Amniotic stem cell (primary cell): ENCODE results near the gene ANP32D.
"Not testable (repeated sequence)": the region's sequence is repeated elsewhere in the genome, so short reads cannot be mapped to it uniquely, and the experiment has no call there.

Experiments
- DNase-seq: peaks from one replicate; lab custom pipeline; 2025; lab: John Stamatoyannopoulos, UW

The ANP32D gene

DNA sequence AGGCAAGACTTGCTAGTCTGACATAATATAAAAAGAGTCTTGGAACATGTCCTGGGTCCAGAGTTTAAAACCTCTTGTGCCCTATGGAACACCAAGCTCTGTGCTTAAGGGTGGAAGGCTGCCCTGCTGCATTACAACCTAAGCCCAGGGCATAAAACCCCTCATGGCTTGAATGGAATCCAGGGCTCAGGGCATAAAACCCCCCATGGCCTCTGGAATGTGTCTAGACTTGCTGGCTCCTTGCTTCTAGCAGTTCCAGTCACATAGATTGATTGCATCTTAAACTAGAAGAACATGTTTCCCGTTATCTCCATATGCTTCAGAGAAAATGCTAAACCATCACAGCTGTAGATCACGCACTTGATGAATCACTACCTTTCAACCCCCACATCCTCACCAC lies 34.5 kb downstream of the ANP32D start:
- DNase-seq: not testable (repeated sequence)

DNA sequence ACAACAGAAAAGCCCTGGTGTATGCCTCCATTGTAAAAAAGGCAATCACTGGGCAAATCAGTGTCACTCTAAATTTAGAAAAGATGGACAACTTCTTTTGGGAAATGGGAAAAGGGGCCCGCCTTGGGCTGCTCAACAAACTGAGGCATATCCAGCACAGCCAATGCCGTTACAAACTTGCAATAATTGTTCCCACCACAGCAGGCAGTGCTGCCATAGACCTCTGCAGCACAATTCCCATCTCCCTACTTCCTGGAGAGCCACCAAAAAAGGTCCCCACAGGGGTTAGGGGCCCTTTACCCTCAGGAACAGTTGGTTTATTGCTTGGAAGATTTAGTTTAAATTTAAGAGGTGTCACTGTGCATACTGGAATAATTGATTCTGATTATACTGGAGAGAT lies 36.6 kb downstream of the ANP32D start:
- no peak for DNase-seq

DNA sequence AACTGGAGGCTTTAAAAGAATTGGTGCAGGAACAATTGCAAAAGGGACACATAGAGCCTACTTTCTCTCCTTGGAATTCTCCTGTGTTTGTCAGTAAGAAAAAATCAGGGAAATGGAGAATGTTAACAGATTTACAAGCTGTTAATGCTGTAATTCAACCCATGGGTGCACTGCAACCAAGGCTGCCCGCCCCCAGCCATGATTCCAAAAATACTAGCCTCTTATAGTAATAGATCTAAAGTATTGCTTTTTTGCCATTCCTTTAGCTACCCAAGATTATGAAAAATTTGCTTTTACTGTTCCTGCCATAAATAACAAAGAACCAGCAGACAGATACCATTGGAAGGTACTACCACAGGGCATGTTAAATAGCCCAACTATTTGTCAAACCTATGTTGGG lies 37.8 kb downstream of the ANP32D start:
- no peak for DNase-seq

DNA sequence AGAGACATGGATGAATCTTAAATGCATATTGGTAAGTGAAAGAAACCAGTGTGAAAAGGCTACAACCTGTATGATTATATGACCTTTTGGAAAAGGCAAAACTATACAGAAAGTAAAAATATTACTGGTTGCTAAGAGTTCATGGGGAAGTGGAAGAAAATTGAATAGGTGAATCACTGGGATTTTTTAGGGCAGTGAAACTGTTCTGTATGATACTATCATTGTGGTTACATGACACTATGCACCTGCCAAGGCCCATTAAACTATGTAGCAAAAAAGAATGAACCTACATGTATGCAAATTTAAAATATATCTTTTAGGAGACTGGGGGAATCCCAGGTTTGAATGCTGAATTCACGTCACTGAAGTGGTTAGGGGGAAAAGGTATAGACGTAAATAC lies 40.5 kb downstream of the ANP32D start:
- no peak for DNase-seq

DNA sequence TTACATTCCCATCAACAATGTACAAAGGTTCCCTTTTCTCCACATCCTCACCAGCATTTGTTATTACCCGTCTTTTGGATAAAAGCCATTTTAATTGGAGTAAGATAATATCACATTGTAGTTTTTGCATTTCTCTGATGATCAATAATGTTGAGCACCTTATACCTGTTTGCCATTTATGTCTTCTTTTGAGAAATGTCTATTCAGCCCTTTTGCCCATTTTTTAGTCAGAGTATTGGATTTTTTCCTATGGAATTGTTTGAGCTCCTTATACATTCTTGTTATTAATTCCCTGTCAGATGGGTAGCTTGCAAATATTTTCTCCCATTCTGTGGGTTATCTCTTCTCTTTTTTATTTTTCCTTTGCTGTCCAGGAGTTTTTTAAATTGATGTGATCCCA lies 42.4 kb downstream of the ANP32D start:
- no peak for DNase-seq

DNA sequence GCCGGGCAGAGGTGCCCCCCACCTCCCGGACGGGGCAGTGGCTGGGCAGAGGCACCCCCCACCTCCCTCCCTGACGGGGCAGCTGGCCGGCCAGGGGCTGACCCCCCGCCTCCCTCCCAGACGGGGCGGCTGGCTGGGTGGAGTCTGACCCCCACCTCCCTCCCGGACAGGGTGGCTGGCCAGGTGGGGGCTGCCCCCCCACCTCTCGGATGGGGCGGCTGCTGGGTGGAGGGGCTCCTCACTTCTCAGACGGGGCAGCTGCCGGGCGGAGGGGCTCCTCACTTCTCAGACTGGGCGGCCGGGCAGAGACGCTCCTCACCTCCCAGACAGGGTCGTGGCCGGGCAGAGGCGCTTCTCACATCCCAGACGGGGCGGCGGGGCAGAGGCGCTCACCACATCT lies 48.0 kb downstream of the ANP32D start:
- not testable (repeated sequence) for DNase-seq
